NCI-H2081 (cell line): ENCODE data around the gene CHRNA1.
"Not testable (repeated sequence)": the region's sequence is repeated elsewhere in the genome, so short reads cannot be mapped to it uniquely, and the experiment has no call there.

Experiments used
- DNase-seq, 2 experiments: peaks; one replicate each; lab custom pipeline; 2025; lab: John Stamatoyannopoulos, UW

CHRNA1 gene

GRCh38 chr2:174716785-174717184 lies 47.5 kb downstream of the CHRNA1 start:
- DNase-seq = no peak

GRCh38 chr2:174713686-174714085 lies 50.6 kb downstream of the CHRNA1 start:
- DNase-seq = no peak

GRCh38 chr2:174711206-174711605 lies 53.1 kb downstream of the CHRNA1 start:
- no peak for DNase-seq

DNA sequence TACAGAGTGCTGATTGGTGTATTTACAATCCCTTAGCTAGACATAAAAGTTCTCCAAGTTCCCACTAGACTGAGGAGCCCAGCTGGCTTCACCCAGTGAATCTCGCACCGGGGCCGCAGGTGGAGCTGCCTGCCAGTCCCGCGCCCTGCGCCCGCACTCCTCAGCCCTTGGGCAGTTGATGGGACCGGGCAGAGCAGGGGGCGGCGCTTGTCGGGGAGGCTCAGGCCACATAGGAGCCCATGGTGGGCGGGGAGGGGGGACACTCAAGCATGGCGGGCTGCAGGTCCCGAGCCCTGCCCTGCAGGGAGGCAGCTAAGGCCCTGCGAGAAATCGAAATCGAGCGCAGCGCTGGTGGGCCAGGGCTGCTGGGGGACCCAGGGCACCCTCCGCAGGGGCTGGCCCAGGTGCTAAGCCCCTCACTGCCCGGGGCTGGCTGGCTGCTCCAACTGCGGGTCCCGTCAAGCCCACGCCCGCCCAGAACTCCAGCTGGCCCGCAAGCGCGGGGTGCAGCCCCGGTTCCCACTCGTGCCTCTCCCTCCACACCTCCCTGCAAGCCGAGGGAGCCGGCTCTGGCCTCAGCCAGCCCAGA lies 54.8 kb downstream of the CHRNA1 start:
- DNase-seq = not testable (repeated sequence)

DNA sequence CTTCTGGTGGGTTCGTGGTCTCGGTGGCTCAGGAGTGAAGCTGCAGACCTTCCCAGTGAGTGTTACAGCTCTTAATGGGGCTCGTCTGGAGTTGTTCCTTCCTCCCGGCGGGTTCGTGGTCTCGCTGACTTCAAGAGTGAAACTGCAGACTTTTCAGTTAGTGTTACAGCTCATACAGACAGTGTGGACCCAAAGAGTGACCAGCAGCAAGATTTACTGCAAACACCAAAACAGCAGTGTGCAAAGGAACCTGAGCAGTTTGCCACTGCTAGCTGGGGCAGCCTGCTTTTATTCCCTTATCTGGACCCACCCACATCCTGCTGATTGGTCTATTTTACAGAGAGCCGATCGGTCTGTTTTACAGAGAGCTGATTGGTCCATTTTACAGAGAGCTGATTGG lies 55.6 kb downstream of the CHRNA1 start:
- no peak for DNase-seq

DNA sequence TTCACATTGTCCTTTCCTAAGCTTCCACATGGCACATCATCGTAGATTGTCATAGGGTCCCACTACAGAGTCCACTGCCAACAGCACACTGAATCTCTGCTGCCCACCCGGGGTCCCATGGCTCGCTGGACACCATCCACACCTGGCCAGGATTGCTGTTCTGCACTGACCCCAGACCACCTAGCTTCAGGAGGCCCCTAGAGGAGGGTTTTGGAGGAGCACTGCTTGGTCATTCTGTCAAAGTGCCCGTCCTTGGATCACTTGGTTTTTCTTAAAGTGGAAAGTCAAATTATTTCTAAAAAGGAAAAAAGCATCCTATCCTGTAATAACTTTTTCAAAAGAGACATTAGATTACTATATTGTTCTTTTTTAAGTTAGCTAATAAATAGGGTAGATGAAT lies 59.0 kb downstream of the CHRNA1 start:
- DNase-seq = no peak

DNA sequence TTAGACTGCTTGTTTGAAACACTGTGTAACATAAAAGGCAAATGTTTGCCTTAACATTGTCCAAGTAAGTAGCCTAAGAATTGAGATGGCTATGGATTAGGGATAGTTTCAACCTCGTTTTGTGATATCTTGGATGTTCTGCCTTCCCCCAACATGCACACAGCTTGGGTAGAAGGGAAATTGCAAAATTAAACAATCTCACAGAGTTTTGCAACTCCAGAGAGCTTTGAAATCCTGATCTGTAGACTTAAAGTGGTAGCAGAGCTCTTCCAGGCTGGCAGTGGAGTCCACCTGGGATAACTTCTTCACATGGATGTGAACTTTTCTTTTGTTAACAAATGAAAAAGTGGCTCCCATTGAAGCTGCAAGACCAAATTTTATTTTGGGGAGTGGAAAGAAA lies 59.6 kb downstream of the CHRNA1 start:
- DNase-seq = no peak

- no peak for DNase-seq
Observed at GRCh38 chr2:174704061-174704460, 60.2 kb downstream of the CHRNA1 start.

GRCh38 chr2:174703430-174703829 lies 60.8 kb downstream of the CHRNA1 start:
- no peak for DNase-seq

GRCh38 chr2:174702541-174702940 lies 61.7 kb downstream of the CHRNA1 start:
- no peak for DNase-seq

- DNase-seq = peak; percentile 23 to 54
Observed at GRCh38 chr2:174699993-174700766, 64.1 kb downstream of the CHRNA1 start.
